Pancreas (tissue), 10 donors: Measurements from ENCODE around the gene APH1A. TPM values are rescaled to one million over a fixed set of nuclear protein-coding genes. Genes with fewer than 3 reads are reported as not detected.
"Not testable (repeated sequence)": the region's sequence is repeated elsewhere in the genome, so short reads cannot be mapped to it uniquely, and the experiment has no call there.

ENCODE experiments used
- ATAC-seq, 4 donors: fragments of 200-7000 bp; cut with Tn5 transposase; one replicate each; pipeline versions ENCODE4 v1.8.0 to v1.9.1; 2020; ENCODE audit warnings: mild to moderate bottlenecking in 4 of 4, moderate library complexity in 4 of 4
- DNase-seq, 6 donors: peaks; one replicate each; pipeline ENCODE4 v3.0.0-alpha.2; 2020
- FAIRE-seq: peaks from 2 replicates; lab custom pipeline; 2012; peaks lifted over from hg19 to GRCh38; lab: Jason Lieb, UNC
- H3K27ac ChIP-seq, 4 donors: fragments of 200-600 bp; sonication (generic); 1 replicate in 3 of 4; 2 replicates in 1 of 4; pipeline versions ENCODE4 v1.5.0 to v1.8.0; 2020
- H3K27me3 ChIP-seq, 4 donors: fragments of 200-600 bp; one replicate each; pipeline ENCODE4 v1.8.0; 2021
- H3K36me3 ChIP-seq, 3 donors: fragments of 200-600 bp; sonication (generic) in 1 of 3; one replicate each; pipeline versions ENCODE4 v1.5.0 to v1.8.0; 2020 to 2021
- H3K4me1 ChIP-seq, 3 donors: fragments of 200-600 bp; one replicate each; pipeline ENCODE4 v1.8.0; 2021
- H3K4me3 ChIP-seq, 4 donors: fragments of 200-600 bp; sonication (generic) in 2 of 4; one replicate each; pipeline versions ENCODE4 v1.5.0 to v1.8.0; 2020 to 2021
- H3K9me3 ChIP-seq, 4 donors: fragments of 200-600 bp; one replicate each; pipeline ENCODE4 v1.8.0; 2021
- WGBS, 2 donors: extraction: QIAGEN DNeasy Blood & Tissue Kit; methylation state at CpG; one replicate each; pipeline ENCODE4 v1.1.7; 2013; 5-methylcytosine and 5-hydroxymethylcytosine counted together
- intact Hi-C, 3 donors: fragments of 100-400 bp; cut with DNase I; formaldehyde crosslinking; loops; one replicate each; pipeline versions ENCODE4 v1.11.1 to v1.14.2; 2022
- polyA plus RNA-seq, 2 donors: library from polyadenylated mRNA; stranded (reverse); fragments of 200-250 nt; gene quantifications; one replicate each; pipeline ENCODE4 v1.2.3, GENCODE V29; 2013
- total RNA-seq, 6 donors: library from RNA; stranded (reverse); fragmentation: NEBNext Ultra II Directional in 4 of 6; extraction: Animal tissue kit (Norgen Biotek cat#: 25700) in 4 of 6; gene quantifications; one replicate each; pipeline versions ENCODE4 v1.2.1 to v1.2.4, GENCODE V29; 2021 to 2023
- TF ChIP-seq, protein P1 (sequence below), 4 donors: fragments of 200-600 bp; sonication (generic) in 3 of 4; IDR thresholded peaks; one replicate each; pipeline versions ENCODE4 v1.5.0 to v1.8.0; 2021; ENCODE audit warnings: antibody characterized with exemption in 4 of 4
- donor health status: healthy with polysubstance abuse.
- donor health status: DM: no; HTN: no; CAD: no; lungs with moderate emphysema.
- donor health status: DM: no; HTN: no; CAD: no.
- donor health status: control.
- donor health status: control.
- donor health status: Bipolar disorder and iron deficiency.
- donor health status: DM: yes; HTN: yes; CAD: no.
- donor health status: DM: no; HTN: no; CAD: no.
- donor health status: DM: no; HTN: no; CAD: no.
- donor health status: DM: yes; HTN: yes; CAD: no.

Gene APH1A
- total and polyA plus RNA-seq, 8 donors, result 43.8 to 78.0 (median 58.3) TPM

DNA sequence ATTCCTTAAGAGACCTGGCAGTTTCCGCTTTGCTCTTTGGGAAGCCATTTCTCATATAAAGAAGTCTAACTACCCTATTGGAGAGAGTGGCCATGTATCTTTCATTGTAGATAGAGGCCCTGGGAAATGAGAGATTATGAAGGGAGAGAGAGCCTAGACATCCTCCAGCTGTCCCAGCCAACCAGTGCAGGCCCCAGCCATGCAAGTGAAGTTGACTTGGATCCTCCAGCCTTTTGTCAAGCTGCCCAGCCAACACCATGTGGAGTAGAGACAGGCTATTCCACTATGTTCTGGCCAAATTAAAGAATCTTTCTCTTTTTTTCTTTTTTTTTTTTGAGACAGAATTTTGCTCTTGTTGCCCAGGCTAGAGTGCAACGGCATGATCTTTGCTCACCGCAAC lies 25.8 kb downstream of the APH1A start:
- FAIRE-seq, result no peak

DNA sequence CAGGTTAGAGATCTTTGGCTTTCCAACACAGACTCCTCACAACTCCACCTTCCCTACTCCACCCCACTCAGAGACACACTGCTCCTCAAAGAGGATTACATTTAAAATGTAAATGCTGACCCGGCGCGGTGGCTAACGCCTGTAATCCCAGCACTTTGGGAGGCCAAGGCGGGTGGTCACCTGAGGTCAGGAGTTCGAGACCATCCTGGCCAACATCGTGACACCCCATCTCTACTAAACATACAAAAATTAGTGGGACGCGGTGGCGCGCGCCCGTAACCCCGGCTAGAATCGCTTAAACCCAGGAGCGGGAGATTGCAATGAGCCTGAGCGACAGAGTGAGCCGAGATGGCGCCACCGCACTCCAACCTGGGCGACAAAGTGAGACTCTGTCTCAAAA lies 31.1 kb downstream of the APH1A start:
- intact Hi-C loops, result no loop called here

More for the DNA sequence above, 25.8 kb downstream of the APH1A start:
- Histone ChIP-seq H3K4me1 (no peaks in the 10 kb centered on the region), H3K36me3 (no peaks in the 10 kb centered on the region), H3K4me3 (no peak overlapping the region), H3K9me3 (no peaks in the 10 kb centered on the region), H3K27ac (no peak overlapping the region), H3K27me3 (no peaks in the 10 kb centered on the region)
- ATAC-seq, result no peak
- DNase-seq, result no peak
- TF ChIP-seq, protein P1, sequence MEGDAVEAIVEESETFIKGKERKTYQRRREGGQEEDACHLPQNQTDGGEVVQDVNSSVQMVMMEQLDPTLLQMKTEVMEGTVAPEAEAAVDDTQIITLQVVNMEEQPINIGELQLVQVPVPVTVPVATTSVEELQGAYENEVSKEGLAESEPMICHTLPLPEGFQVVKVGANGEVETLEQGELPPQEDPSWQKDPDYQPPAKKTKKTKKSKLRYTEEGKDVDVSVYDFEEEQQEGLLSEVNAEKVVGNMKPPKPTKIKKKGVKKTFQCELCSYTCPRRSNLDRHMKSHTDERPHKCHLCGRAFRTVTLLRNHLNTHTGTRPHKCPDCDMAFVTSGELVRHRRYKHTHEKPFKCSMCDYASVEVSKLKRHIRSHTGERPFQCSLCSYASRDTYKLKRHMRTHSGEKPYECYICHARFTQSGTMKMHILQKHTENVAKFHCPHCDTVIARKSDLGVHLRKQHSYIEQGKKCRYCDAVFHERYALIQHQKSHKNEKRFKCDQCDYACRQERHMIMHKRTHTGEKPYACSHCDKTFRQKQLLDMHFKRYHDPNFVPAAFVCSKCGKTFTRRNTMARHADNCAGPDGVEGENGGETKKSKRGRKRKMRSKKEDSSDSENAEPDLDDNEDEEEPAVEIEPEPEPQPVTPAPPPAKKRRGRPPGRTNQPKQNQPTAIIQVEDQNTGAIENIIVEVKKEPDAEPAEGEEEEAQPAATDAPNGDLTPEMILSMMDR (IDR thresholded peaks at IDR 0.05), result no peak
- intact Hi-C loops, result no loop called here
- 88 to 95% methylated on average over 3 of the region's 3 CpGs for WGBS, 2 donors

DNA sequence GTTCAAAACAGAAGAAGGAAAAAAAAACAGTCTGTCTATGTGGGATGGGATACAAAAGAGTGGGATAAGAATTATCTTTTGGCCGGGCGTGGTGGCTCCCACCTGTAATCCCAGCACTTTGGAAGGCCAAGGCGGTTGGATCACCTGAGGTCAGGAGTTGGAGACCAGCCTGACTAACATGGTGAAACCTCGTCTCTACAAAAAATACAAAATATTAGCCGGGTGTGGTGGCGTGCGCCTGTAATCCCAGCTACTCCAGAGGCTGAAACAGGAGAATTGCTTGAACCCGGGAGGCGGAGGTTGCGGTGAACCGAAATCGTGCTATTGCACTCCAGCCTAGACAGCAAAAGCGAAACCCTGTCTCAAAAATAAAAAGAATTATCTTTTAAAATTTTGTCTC lies 31.6 kb downstream of the APH1A start:
- H3K4me3 ChIP-seq, FAIRE-seq, intact Hi-C loops, H3K4me1 ChIP-seq, H3K9me3 ChIP-seq, H3K27ac ChIP-seq, ATAC-seq, H3K36me3 ChIP-seq, DNase-seq, H3K27me3 ChIP-seq: not testable (repeated sequence)
- WGBS, 2 donors, result 89 to 93% methylated on average over 13 of the region's 13 CpGs

More for the DNA sequence above, 31.1 kb downstream of the APH1A start:
- Histone ChIP-seq H3K4me1 (peaks cover 0 to 4% (median 3%) of the 10 kb centered on the region in 3 donors), H3K4me3 (no peak overlapping the region), H3K9me3 (no peaks in the 10 kb centered on the region), H3K27ac (no peak overlapping the region), H3K36me3 (no peaks in the 10 kb centered on the region), H3K27me3 (no peaks in the 10 kb centered on the region)
- ATAC-seq (no peak), DNase-seq (no peak), FAIRE-seq (no peak)
- TF ChIP-seq, protein P1 (IDR thresholded peaks at IDR 0.05), result no peak
- WGBS, 2 donors, result 89 to 91% methylated on average over 21 of the region's 21 CpGs

DNA sequence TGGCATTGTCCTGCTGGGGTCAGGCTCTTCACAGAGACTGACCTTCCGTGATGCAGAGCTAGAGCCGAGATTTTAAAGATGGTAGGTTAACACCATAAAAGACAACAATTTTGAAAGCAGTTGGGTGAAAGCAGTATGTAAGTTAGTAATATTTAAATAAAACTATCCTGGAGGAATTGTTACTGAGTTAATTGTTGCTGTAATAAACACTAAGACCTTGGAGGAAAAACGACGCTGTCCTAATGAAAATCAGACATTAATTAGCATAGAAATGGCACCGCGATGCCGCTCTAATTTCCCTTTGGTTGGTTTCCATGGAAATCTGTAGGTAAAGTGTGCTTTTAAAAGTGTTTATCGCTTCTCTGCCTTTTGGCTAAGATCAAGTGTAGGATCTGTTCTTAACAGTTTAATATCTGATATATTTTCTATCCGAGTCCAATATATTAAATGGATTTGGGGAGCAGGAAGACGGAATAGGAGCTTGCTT lies 32.2 kb downstream of the APH1A start:
- no peak for DNase-seq
- 22 to 26% methylated on average over 10 of the region's 10 CpGs for WGBS, 2 donors
- Histone ChIP-seq H3K4me1 (peaks cover 0 to 4% (median 3%) of the 10 kb centered on the region in 3 donors), H3K27me3 (no peaks in the 10 kb centered on the region), H3K4me3 (peak overlapping the region; percentile 4 to 70 (median 36)), H3K27ac (no peak overlapping the region), H3K9me3 (no peaks in the 10 kb centered on the region), H3K36me3 (no peaks in the 10 kb centered on the region)
- ATAC-seq, result no peak
- intact Hi-C loops, result no loop called here
- FAIRE-seq, result no peak
- TF ChIP-seq, protein P1 (IDR thresholded peaks at IDR 0.05), result no peak

DNA sequence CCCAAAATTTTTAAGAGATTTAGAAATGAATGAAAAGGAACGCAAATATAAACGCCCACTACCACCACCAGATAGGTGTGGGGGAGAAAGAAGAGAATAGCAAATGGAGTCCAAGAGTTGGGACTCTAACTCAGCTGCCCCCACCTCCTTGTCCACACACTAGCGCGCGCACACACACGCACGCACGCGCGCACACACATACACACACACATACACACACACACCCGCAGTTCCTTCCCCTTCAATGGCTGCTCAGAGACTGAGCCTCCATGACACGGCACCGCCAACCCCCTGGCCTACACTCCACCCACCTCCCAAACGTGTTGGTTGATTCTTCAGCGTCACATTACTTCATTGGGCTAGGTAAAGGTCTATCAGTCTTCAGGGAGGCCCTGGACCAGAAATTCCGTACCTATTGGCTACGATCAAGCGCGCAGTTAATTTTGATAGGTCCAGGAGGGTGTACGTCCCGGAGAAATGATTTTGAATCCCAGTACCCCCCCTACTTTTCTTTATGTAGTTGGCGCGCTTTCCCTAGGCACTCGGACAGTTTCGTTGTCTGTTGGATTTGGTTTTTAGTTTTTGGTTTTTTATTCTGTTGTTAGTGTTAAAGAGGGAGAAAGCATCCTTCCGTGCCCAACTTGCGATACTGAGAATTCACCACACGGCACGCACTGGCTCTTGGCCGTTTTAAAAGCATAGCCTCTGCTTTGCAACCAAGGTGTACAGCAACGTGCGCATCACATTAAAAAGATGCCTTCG lies 32.8 kb downstream of the APH1A start, which contains the start of gene ANP32E:
TSS of gene ANP32E (minus strand) at position 261 of the 762 bp plus-strand sequence. CDS start 326 bp downstream, outside the sequence.
- peak; percentile 96 for FAIRE-seq
- intact Hi-C loops, result no loop called here
- Histone ChIP-seq H3K27me3 (no peaks in the 10 kb centered on the region), H3K27ac (peak within 1 kb of the TSS; percentile 71 to 92 (median 84)), H3K9me3 (no peaks in the 10 kb centered on the region), H3K4me3 (peak within 1 kb of the TSS; percentile 26 to 70 (median 54)), H3K4me1 (peaks cover 0 to 4% (median 3%) of the 10 kb centered on the region in 3 donors), H3K36me3 (no peaks in the 10 kb centered on the region)
- TF ChIP-seq, protein P1 (IDR thresholded peaks at IDR 0.05), result peak in 1 of 4 donors; percentile 12
- DNase-seq, result peak; percentile 85 to 96 (median 94)
- WGBS, 2 donors, result 0 to 1% methylated on average over 27 to 33 of the region's 33 CpGs
- ATAC-seq, result peak; percentile 90 to 96 (median 94)
